HepG2 (cell line): ENCODE measurements around the gene RAB30. TPM values are rescaled to one million over a fixed set of nuclear protein-coding genes. Genes with fewer than 3 reads are reported as not detected.

Experiments
- ATAC-seq: fragments of 200-7000 bp; cut with Tn5 transposase; 3 replicates; pipeline ENCODE4 v1.9.1; 2020; ENCODE audit warnings: mild to moderate bottlenecking, moderate library complexity
- BruUV-seq: library from RNA; stranded (reverse); fragments of 400-500 nt; replicated peaks from 2 replicates; lab custom pipeline; 2021; lab: Mats Ljungman, UMichigan
- CTCF ChIA-PET: fragments of 300-600 bp; formaldehyde crosslinking; extraction: SDS; loops from one replicate; lab custom pipeline; 2021; ENCODE audit warnings: low total read pairs, inconsistent platforms, low intra/inter-chr PET ratio; lab: Yijun Ruan, JAX
- POLR2A ChIA-PET: fragments of 350-600 bp; sonication (Branson Sonifier 250); formaldehyde crosslinking; loops from one replicate; lab custom pipeline; 2020; ENCODE audit warnings: antibody characterized with exemption, inconsistent platforms; lab: Yijun Ruan, JAX
- DNase-seq: peaks from one replicate; pipeline ENCODE4 v3.0.0-alpha.2; 2015; ENCODE audit warnings: low spot score
- FAIRE-seq: peaks from 3 replicates; lab custom pipeline; 2011; peaks lifted over from hg19 to GRCh38; lab: Jason Lieb, UNC
- H2AFZ ChIP-seq: one replicate; pipeline ENCODE4 v1.6.1; 2011; ENCODE audit warnings: low read length, inconsistent platforms
- H3K27ac ChIP-seq: fragments of 300-600 bp; 3 replicates; pipeline ENCODE4 v1.8.0; 2011; ENCODE audit warnings: mixed run types, mild to moderate bottlenecking, mixed read lengths, low read length, inconsistent platforms; ENCODE audit not compliant: insufficient read depth; ENCODE audit errors: extremely low read length
- H3K27me3 ChIP-seq, 2 experiments: fragments of 200-600 bp in 1 of 2; 2 replicates in 1 of 2; 3 replicates in 1 of 2; pipeline versions ENCODE4 v1.6.0 to v1.8.0; 2011; ENCODE audit warnings: low read length in 2 of 2, mild to moderate bottlenecking in 2 of 2, moderate library complexity in 2 of 2, inconsistent platforms in 1 of 2; ENCODE audit not compliant: insufficient read depth in 2 of 2, control insufficient read depth in 1 of 2
- H3K36me3 ChIP-seq, 2 experiments: fragments of 200-600 bp in 1 of 2; replicated peaks in 1 of 2; 2 replicates in 1 of 2; 3 replicates in 1 of 2; pipeline versions ENCODE4 v1.5.1 to v1.8.0; 2011; ENCODE audit warnings: low read length in 2 of 2, inconsistent platforms in 1 of 2; ENCODE audit not compliant: insufficient read depth in 2 of 2, control insufficient read depth in 1 of 2
- H3K4me1 ChIP-seq: 2 replicates; pipeline ENCODE4 v1.5.1; 2012; ENCODE audit warnings: low read length, inconsistent platforms; ENCODE audit not compliant: insufficient read depth
- H3K4me2 ChIP-seq: 2 replicates; pipeline ENCODE4 v1.6.0; 2011; ENCODE audit warnings: low read depth, low read length, inconsistent platforms
- H3K4me3 ChIP-seq, 3 experiments: fragments of 200-600 bp in 1 of 3; sonication (generic), shearing (Covaris generic) in 1 of 3; replicated peaks in 1 of 3; 2 replicates each; pipeline ENCODE4 v1.5.1; 2011 to 2016; ENCODE audit warnings: low read length in 3 of 3, inconsistent platforms in 2 of 3, low read depth in 2 of 3, mild to moderate bottlenecking in 2 of 3, control low read depth in 1 of 3, mixed read lengths in 1 of 3; ENCODE audit not compliant: insufficient read depth in 1 of 3
- H3K79me2 ChIP-seq: one replicate; pipeline ENCODE4 v1.6.1; 2011; ENCODE audit warnings: low read length, inconsistent platforms; ENCODE audit not compliant: insufficient read depth
- H3K9ac ChIP-seq: 2 replicates; pipeline ENCODE4 v1.6.0; 2011; ENCODE audit warnings: mild to moderate bottlenecking, low read depth, low read length, inconsistent platforms; ENCODE audit not compliant: insufficient read depth
- H3K9me3 ChIP-seq: 2 replicates; pipeline ENCODE4 v1.5.1; 2012; ENCODE audit warnings: mild to moderate bottlenecking, low read length
- H4K20me1 ChIP-seq: 2 replicates; pipeline ENCODE4 v1.6.0; 2011; ENCODE audit warnings: inconsistent platforms, mild to moderate bottlenecking, low read length, moderate library complexity; ENCODE audit not compliant: insufficient read depth
- HCFC1 ChIP-seq: fragments of 150-350 bp; IDR thresholded peaks from 2 replicates; pipeline ENCODE4 v1.6.1; 2014; ENCODE audit warnings: low read depth, low read length
- MEIS1 ChIP-seq: sonication (generic); formaldehyde crosslinking; IDR thresholded peaks from 2 replicates; pipeline ENCODE4 v1.9.0; 2021; ENCODE audit warnings: mild to moderate bottlenecking, missing genetic modification reagents, moderate library complexity, borderline replicate concordance
- SIX1 ChIP-seq: sonication (generic); formaldehyde crosslinking; IDR thresholded peaks from 2 replicates; pipeline ENCODE4 v1.4.0; 2020; ENCODE audit warnings: missing genetic modification reagents, borderline replicate concordance
- YEATS2 ChIP-seq: sonication (generic); formaldehyde crosslinking; IDR thresholded peaks from 2 replicates; pipeline ENCODE4 v1.4.0; 2020; ENCODE audit warnings: missing genetic modification reagents, borderline replicate concordance
- ZNF782 ChIP-seq: sonication (generic); formaldehyde crosslinking; IDR thresholded peaks from 2 replicates; pipeline ENCODE4 v1.4.0; 2020; ENCODE audit warnings: missing genetic modification reagents, mild to moderate bottlenecking, borderline replicate concordance
- WGBS: methylation state at CpG from one replicate; pipeline ENCODE4 v1.1.6; 2017; ENCODE audit warnings: low lambda C conversion rate; 5-methylcytosine and 5-hydroxymethylcytosine counted together
- in situ Hi-C: cut with HindIII; loops from 2 replicates; pipeline ENCODE4 v1.10.0; 2017; ENCODE audit warnings: low pct_unique_long_range_greater_than_20kb; ENCODE audit not compliant: extremely low pct_ligation_motif_present
- intact Hi-C: fragments of 100-400 bp; cut with micrococcal nuclease; formaldehyde crosslinking; loops from one replicate; pipeline ENCODE4 v1.10.0; 2022; ENCODE audit not compliant: unreplicated experiment
- polyA plus RNA-seq, 8 experiments: library from polyadenylated mRNA; depleted of rRNA in 3 of 8; stranded (reverse) in 7 of 8; unstranded in 1 of 8; fragments of >200 nt; fragmentation: Illumina TruSeq in 4 of 8; extraction: Trizol in 4 of 8; gene quantifications; 2 replicates each; pipeline versions ENCODE4 v1.2.1 to v1.2.3, GENCODE V29; 2011 to 2016; ENCODE audit warnings: low read depth in 4 of 8, missing spikeins in 1 of 8, mixed read lengths in 1 of 8; ENCODE audit not compliant: insufficient read depth in 1 of 8
- total RNA-seq, 5 experiments: library from RNA; depleted of rRNA; stranded (reverse); fragments of >200 nt; fragmentation: Illumina TruSeq; extraction: Trizol; gene quantifications; 2 replicates each; pipeline ENCODE4 v1.2.3, GENCODE V29; 2016; ENCODE audit warnings: low read depth in 1 of 5
- TF ChIP-seq, protein P1 (sequence below): IDR thresholded peaks from 2 replicates; pipeline ENCODE4 v1.6.1; 2016; ENCODE audit warnings: low read depth

RAB30 gene
- total and polyA plus RNA-seq, 2 of the 13 experiments (the other 11 are each of a cell fraction or from before 2014, with no cell fraction given) = 3.7 to 5.0 TPM

DNA sequence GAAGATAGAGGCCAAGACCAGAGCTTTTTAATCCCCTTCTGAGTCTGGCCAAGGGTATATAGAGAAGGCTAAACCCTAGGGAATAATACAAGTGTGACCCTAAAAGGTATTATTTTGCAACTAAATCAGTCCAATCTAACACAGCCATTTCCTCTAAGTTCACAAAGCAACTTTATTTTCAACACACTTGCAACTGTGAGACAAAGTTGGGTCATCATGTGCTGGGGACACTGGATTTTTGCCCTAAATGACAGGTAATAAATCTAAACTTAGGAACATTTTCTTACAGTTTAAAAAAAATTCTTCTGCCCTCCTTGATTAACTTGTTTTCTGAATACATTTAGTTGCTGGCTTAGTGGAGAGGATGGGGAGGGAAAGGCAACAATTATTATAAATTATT, 91.9 kb downstream of the RAB30 start (continued):
- TF ChIP-seq YEATS2 (CRISPR knock-in tag) (no peak), ZNF782 (no peak), MEIS1 (CRISPR knock-in tag) (no peak), HCFC1 (no peak)

DNA sequence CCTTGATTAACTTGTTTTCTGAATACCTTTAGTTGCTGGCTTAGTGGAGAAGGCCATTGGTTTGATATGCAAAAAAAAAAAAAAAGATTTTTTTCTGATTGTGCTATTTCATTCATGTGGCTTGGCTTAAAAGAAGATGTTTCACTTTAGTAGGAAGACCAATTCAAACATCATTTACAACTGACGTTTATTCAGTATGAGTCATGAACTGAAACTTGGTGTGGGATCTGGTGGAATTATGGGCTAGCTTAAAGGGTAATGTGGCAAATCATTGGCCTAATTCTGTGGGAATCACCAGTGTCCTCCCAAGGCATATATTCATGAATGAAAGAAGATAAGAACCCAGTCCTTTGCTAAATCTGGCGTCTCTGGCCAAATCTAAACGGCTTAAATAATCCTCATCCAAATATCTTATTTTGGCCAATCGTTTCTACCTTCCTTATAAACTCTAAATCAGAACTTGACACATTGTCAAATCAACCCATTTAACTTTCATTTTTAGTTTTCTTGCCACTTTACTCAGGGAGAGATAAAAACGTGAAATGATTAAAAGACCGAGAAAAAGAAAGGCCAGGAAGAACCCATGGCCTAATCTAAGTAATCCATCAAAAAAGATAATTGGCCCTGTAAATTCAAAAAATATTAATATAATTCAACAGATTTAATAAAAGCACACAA, 93.1 kb downstream of the RAB30 start:
- no TSS peak for BruUV-seq
- Histone ChIP-seq H3K4me2 (no peak overlapping the region), H3K9ac (no peak overlapping the region), H3K9me3 (no peaks in the 10 kb centered on the region), H4K20me1 (no peaks in the 10 kb centered on the region), H3K4me1 (0 out of 2 replicates have a peak, but pooled peaks cover 5% of the 10 kb centered on the region), H3K27ac (no peak overlapping the region), H3K4me3 (no peak overlapping the region), H3K27me3 (no peaks in the 10 kb centered on the region), H3K79me2 (no peaks in the 10 kb centered on the region), H2AFZ (no peak overlapping the region), H3K36me3 (peaks cover 0 to 10% of the 10 kb centered on the region in 2 experiments; a peak in 1 of 5 replicates)
- ATAC-seq (no peak), DNase-seq (peak; percentile 30), FAIRE-seq (no peak)
- ChIA-PET CTCF (no interaction called here), POLR2A (no interaction called here)
- in situ Hi-C loops (no loop called here), intact Hi-C loops (no loop called here)
- 92% methylated on average over 6 of the region's 6 CpGs for WGBS
- TF ChIP-seq, protein P1, sequence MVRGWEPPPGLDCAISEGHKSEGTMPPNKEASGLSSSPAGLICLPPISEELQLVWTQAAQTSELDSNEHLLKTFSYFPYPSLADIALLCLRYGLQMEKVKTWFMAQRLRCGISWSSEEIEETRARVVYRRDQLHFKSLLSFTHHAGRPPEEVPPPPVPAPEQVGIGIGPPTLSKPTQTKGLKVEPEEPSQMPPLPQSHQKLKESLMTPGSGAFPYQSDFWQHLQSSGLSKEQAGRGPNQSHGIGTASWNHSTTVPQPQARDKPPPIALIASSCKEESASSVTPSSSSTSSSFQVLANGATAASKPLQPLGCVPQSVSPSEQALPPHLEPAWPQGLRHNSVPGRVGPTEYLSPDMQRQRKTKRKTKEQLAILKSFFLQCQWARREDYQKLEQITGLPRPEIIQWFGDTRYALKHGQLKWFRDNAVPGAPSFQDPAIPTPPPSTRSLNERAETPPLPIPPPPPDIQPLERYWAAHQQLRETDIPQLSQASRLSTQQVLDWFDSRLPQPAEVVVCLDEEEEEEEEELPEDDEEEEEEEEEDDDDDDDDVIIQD (CRISPR knock-in tag) = peak; percentile 20; the same call in 1 of the 2 replicates
- TF ChIP-seq SIX1 (CRISPR knock-in tag) = no peak
